PC-3 (cell line): Measurements from ENCODE around the gene DDAH2. TPM values are rescaled to one million over a fixed set of nuclear protein-coding genes. Genes with fewer than 3 reads are reported as not detected.
"Not testable (repeated sequence)": the region's sequence is repeated elsewhere in the genome, so short reads cannot be mapped to it uniquely, and the experiment has no call there.

Experiments
- ATAC-seq: fragments of 200-7000 bp; cut with Tn5 transposase; 2 replicates; pipeline ENCODE4 v1.9.1; 2020; ENCODE audit warnings: mild to moderate bottlenecking, moderate library complexity
- BruUV-seq: library from RNA; stranded (reverse); fragments of 400-500 nt; replicated peaks from 2 replicates; lab custom pipeline; 2021; lab: Mats Ljungman, UMichigan
- CTCF ChIA-PET: fragments of 300-600 bp; sonication (Branson Sonifier 250); formaldehyde crosslinking; loops from one replicate; lab custom pipeline; 2022; ENCODE audit warnings: antibody characterized with exemption; lab: Charles Lee
- POLR2A ChIA-PET: fragments of 300-600 bp; sonication (Branson Sonifier 250); formaldehyde crosslinking; loops from one replicate; lab custom pipeline; 2022; ENCODE audit warnings: antibody characterized with exemption; ENCODE audit not compliant: unreplicated experiment; lab: Charles Lee
- DNase-seq: peaks from one replicate; pipeline ENCODE4 v3.0.0-alpha.2; 2015
- H2AFZ ChIP-seq: fragments of 300-600 bp; sonication (generic); 2 replicates; pipeline ENCODE4 v1.6.0; 2016; ENCODE audit warnings: antibody characterized with exemption, low read length
- H3F3A ChIP-seq: fragments of 300-600 bp; sonication (generic); one replicate; pipeline ENCODE4 v1.6.0; 2017; ENCODE audit warnings: antibody characterized with exemption, low read length, control low read depth, mild to moderate bottlenecking; ENCODE audit not compliant: unreplicated experiment
- H3K27ac ChIP-seq: fragments of 300-600 bp; sonication (generic); 2 replicates; pipeline ENCODE4 v1.5.1; 2016; ENCODE audit warnings: mild to moderate bottlenecking, low read length
- H3K27me3 ChIP-seq: fragments of 300-600 bp; sonication (generic); 2 replicates; pipeline ENCODE4 v1.6.1; 2016; ENCODE audit warnings: low read length, mixed read lengths
- H3K36me3 ChIP-seq: fragments of 300-600 bp; sonication (generic); 2 replicates; pipeline ENCODE4 v1.6.1; 2016; ENCODE audit warnings: low read depth, mixed run types, low read length, mixed read lengths
- H3K4me1 ChIP-seq: fragments of 300-600 bp; sonication (generic); 2 replicates; pipeline ENCODE4 v1.5.1; 2016; ENCODE audit warnings: low read length; ENCODE audit not compliant: insufficient read depth
- H3K4me2 ChIP-seq: fragments of 300-600 bp; sonication (generic); 2 replicates; pipeline ENCODE4 v1.6.0; 2016; ENCODE audit warnings: low read length
- H3K4me3 ChIP-seq: fragments of 300-600 bp; sonication (generic); 2 replicates; pipeline ENCODE4 v1.5.1; 2016; ENCODE audit warnings: mild to moderate bottlenecking, low read length, mixed read lengths
- H3K79me2 ChIP-seq: fragments of 300-600 bp; sonication (generic); 2 replicates; pipeline ENCODE4 v1.6.1; 2017; ENCODE audit warnings: low read length, mixed read lengths
- H3K9ac ChIP-seq: fragments of 300-600 bp; sonication (generic); 2 replicates; pipeline ENCODE4 v1.6.0; 2016; ENCODE audit warnings: mild to moderate bottlenecking, low read length
- H3K9me2 ChIP-seq: fragments of 300-600 bp; sonication (generic); replicated peaks from 2 replicates; pipeline ENCODE4 v1.6.1; 2016; ENCODE audit warnings: mixed run types, low read length, mixed read lengths
- H3K9me3 ChIP-seq: fragments of 300-600 bp; sonication (generic); 2 replicates; pipeline ENCODE4 v1.6.1; 2016; ENCODE audit warnings: low read length, mixed read lengths
- H4K20me1 ChIP-seq: fragments of 300-600 bp; sonication (generic); 2 replicates; pipeline ENCODE4 v1.6.1; 2016; ENCODE audit warnings: low read length, mixed read lengths
- CTCF ChIP-seq: fragments of 300-600 bp; sonication (generic); conservative IDR thresholded peaks from 2 replicates; pipeline ENCODE4 v1.5.1; 2017; ENCODE audit warnings: antibody characterized with exemption, low read depth, mild to moderate bottlenecking, low read length
- EZH2 ChIP-seq: fragments of 300-600 bp; sonication (generic); IDR thresholded peaks from one replicate; pipeline ENCODE4 v1.6.1; 2017; ENCODE audit warnings: antibody characterized with exemption, mild to moderate bottlenecking, low read length; ENCODE audit not compliant: unreplicated experiment
- EZH2phosphoT487 ChIP-seq: fragments of 300-600 bp; sonication (generic); IDR thresholded peaks from 2 replicates; pipeline ENCODE4 v1.6.1; 2018; ENCODE audit warnings: mild to moderate bottlenecking, antibody characterized with exemption, low read length, borderline replicate concordance
- intact Hi-C: fragments of 100-400 bp; cut with micrococcal nuclease; formaldehyde crosslinking; loops from 2 replicates; pipeline ENCODE4 v1.9.0; 2023
- total RNA-seq: library from RNA; depleted of rRNA; stranded (reverse); fragments of >200 nt; gene quantifications from 2 replicates; pipeline ENCODE4 v1.2.3, GENCODE V29; 2014

Gene DDAH2
- total RNA-seq, 1 experiment from 2014 or later, result 65.5 TPM

- H3K36me3 ChIP-seq, result no peaks in the 10 kb centered on the region
- no peaks in the 10 kb centered on the region for H3K79me2 ChIP-seq
- H3K9me3 ChIP-seq, result no peaks in the 10 kb centered on the region
- H3K4me2 ChIP-seq, result no peak overlapping the region
- POLR2A ChIA-PET, result no interaction called here
- no peaks in the 10 kb centered on the region for H4K20me1 ChIP-seq
- H3K9me2 ChIP-seq, result no peaks in the 10 kb centered on the region
- H3K9ac ChIP-seq, result no peak overlapping the region
- H2AFZ ChIP-seq, result no peak overlapping the region
- BruUV-seq, result no TSS peak
- CTCF ChIA-PET, result no interaction called here
- H3K4me3 ChIP-seq, result no peak overlapping the region
- H3K27me3 ChIP-seq, result no peaks in the 10 kb centered on the region
- intact Hi-C loops, result loop anchor here (10.0 kb wide), 1 partner anchor 54 kb away; the partner anchor contains the start of gene SAPCD1
- H3K4me1 ChIP-seq, result no peaks in the 10 kb centered on the region
- no peak overlapping the region for H3K27ac ChIP-seq
- no peak for DNase-seq
- H3F3A ChIP-seq, result no peaks in the 10 kb centered on the region
- TF ChIP-seq EZH2, result no peak
- no peak for TF ChIP-seq CTCF
- TF ChIP-seq EZH2phosphoT487, result no peak
- no peak for ATAC-seq
Observed at GRCh38 chr6:31710523-31711219, 18.4 kb downstream of the DDAH2 start.

GRCh38 chr6:31709157-31709556, 19.9 kb downstream of the DDAH2 start:
- POLR2A ChIA-PET, result not testable (repeated sequence)

GRCh38 chr6:31708224-31708623, 20.9 kb downstream of the DDAH2 start:
- ATAC-seq (no peak), DNase-seq (no peak)
- TF ChIP-seq CTCF (no peak), EZH2 (no peak), EZH2phosphoT487 (no peak)
- no peaks in the 10 kb centered on the region for H3K36me3 ChIP-seq
- no peaks in the 10 kb centered on the region for H3K79me2 ChIP-seq
- no peaks in the 10 kb centered on the region for H3F3A ChIP-seq
- intact Hi-C loops, result no loop called here
- POLR2A ChIA-PET, result no interaction called here
- H3K27me3 ChIP-seq, result no peaks in the 10 kb centered on the region
- H3K9me3 ChIP-seq, result no peaks in the 10 kb centered on the region
- no peak overlapping the region for H3K9ac ChIP-seq
- H3K4me2 ChIP-seq, result no peak overlapping the region
- H3K9me2 ChIP-seq, result no peaks in the 10 kb centered on the region
- CTCF ChIA-PET, result no interaction called here
- H3K4me1 ChIP-seq, result no peaks in the 10 kb centered on the region
- H3K4me3 ChIP-seq, result no peak overlapping the region
- H3K27ac ChIP-seq, result no peak overlapping the region
- H4K20me1 ChIP-seq, result no peaks in the 10 kb centered on the region
- no TSS peak for BruUV-seq
- H2AFZ ChIP-seq, result no peak overlapping the region

More at GRCh38 chr6:31709157-31709556, 19.9 kb downstream of the DDAH2 start:
- H2AFZ ChIP-seq, H3F3A ChIP-seq, ATAC-seq, H3K4me1 ChIP-seq, H3K27ac ChIP-seq, BruUV-seq, H3K9me3 ChIP-seq, H3K36me3 ChIP-seq, intact Hi-C loops, DNase-seq, H3K79me2 ChIP-seq, H4K20me1 ChIP-seq, H3K9ac ChIP-seq, H3K27me3 ChIP-seq, H3K9me2 ChIP-seq, H3K4me2 ChIP-seq, H3K4me3 ChIP-seq: not testable (repeated sequence)
- CTCF ChIA-PET, result interaction anchor here (0.7 kb wide), 1 partner anchor 98 kb away, joined by 4 read pairs; the partner anchor contains the start of gene LSM2
